ENCODE data around the gene MRGPRG. TPM values are rescaled to one million over a fixed set of nuclear protein-coding genes. Genes with fewer than 3 reads are reported as not detected.
"Not testable (repeated sequence)": the region's sequence is repeated elsewhere in the genome, so short reads cannot be mapped to it uniquely, and the experiment has no call there.

MRGPRG gene, protein sequence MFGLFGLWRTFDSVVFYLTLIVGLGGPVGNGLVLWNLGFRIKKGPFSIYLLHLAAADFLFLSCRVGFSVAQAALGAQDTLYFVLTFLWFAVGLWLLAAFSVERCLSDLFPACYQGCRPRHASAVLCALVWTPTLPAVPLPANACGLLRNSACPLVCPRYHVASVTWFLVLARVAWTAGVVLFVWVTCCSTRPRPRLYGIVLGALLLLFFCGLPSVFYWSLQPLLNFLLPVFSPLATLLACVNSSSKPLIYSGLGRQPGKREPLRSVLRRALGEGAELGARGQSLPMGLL
- not detected for total RNA-seq
- not detected for total RNA-seq (2013)
- total RNA-seq: 0 to 0.06 (median 0) reads per million in 29 experiments

DNA sequence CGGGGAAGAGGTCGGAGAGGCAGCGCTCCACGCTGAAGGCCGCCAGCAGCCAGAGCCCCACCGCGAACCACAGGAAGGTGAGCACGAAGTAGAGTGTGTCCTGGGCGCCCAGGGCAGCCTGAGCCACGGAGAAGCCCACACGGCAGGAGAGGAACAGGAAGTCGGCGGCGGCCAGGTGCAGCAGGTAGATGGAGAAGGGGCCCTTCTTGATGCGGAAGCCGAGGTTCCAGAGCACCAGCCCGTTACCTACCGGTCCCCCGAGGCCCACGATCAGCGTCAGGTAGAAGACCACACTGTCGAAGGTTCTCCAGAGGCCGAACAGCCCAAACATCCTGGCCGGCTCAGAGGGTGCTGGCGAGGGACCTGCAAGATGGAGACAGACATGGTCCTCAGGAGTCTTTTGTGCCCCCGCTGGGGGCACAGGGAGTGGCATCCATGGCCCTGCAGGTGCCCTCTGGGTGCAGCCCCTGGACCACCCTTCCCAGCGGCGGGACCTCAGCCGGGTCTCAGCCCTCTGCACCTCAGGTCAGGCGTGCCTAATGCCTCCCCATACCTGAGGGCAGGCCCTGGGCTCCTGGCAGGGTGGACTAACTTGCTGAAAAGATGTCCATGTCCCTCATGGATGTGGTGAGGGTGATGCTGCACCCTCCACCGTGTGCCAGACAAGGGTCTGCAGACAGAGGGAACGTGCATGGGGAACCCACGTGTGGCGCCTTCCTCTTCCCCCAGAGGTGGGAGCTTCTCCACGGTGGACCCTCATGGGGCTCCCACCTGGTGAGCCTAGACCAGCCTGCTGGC lies at the start of gene MRGPRG:
TSS of gene MRGPRG (minus strand) at position 331 of the 798 bp plus-strand sequence. CDS start at position 331, 0 bp downstream.
- peaks cover 0 to 73% of the 10 kb centered on the region in 2 experiments for H3K27me3 ChIP-seq (replicated peaks in 1 of 2; ENCODE audit: control insufficient read depth in 2 of 2, extremely low read depth in 1 of 2, insufficient read depth in 2 of 2, low read length in 1 of 2)
- no peak within 1 kb of the TSS for H3K27ac ChIP-seq (ENCODE audit: low read length)
- no peaks in the 10 kb centered on the region for H3K9me3 ChIP-seq
- ChIA-PET CTCF (interaction anchor here in 1 of 2 donors (0.6 kb wide), 1 partner anchor 331 kb away, joined by 4 read pairs; no protein-coding TSS in a partner anchor), POLR2A (no interaction called here)
- H3K4me1 ChIP-seq (ENCODE audit: control insufficient read depth in 1 of 2, extremely low read depth in 1 of 2, insufficient read depth in 2 of 2, low read length in 2 of 2): peaks cover 0 to 15% of the 10 kb centered on the region in 2 experiments
- ATAC-seq (replicated peaks in 1 of 4): no peak
- H3K27me3 Mint-ChIP-seq: peaks cover 16 to 33% of the 10 kb centered on the region in 2 donors
- H3K4me3 Mint-ChIP-seq: no peak within 1 kb of the TSS
- H3K9me3 Mint-ChIP-seq: no peaks in the 10 kb centered on the region
- peak within 1 kb of the TSS in 1 of 2 donors; percentile 46 for H3K27ac Mint-ChIP-seq
- 78% methylated on average over 34 of the region's 35 CpGs for WGBS (ENCODE audit: insufficient coverage)
- H3K4me1 Mint-ChIP-seq: peaks cover 14 to 20% (median 15%) of the 10 kb centered on the region in 3 donors
- H3K36me3 Mint-ChIP-seq: no peaks in the 10 kb centered on the region
- no peaks in the 10 kb centered on the region for H3K36me3 ChIP-seq (ENCODE audit: control insufficient read depth in 2 of 2, extremely low read depth in 1 of 2, insufficient read depth in 1 of 2, low read length in 1 of 2)
- no peak within 1 kb of the TSS for H3K4me3 ChIP-seq (ENCODE audit: control insufficient read depth in 1 of 2, extremely low read depth in 1 of 2, low read length in 1 of 2)
- peak in 3 of 35 experiments; percentile 3 to 15 (median 7) for DNase-seq

DNA sequence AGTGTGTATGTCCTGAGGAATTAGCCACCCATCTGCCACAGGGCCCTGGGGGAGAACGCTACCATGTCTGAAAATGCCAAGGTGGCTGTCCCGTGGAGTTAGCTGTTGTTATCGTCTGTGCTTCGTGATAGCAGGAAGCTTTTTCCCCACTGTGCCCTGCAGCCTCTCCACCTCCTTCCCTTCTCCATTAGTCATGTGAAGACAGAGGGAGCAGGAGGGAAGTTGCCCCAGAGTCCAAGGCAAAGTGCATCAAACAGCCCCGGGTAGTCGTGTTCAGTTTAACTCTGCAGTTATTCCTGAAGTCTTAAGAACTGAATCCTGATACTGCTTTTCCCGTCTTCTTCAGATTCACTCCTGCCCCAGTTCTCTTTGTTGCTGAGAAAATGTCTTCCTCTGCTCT lies 43.9 kb upstream of the MRGPRG start:
- ATAC-seq (replicated peaks in 1 of 4); H3K4me1 Mint-ChIP-seq; H3K27ac Mint-ChIP-seq; H3K27me3 Mint-ChIP-seq; H3K4me3 Mint-ChIP-seq; H3K36me3 ChIP-seq (ENCODE audit: control insufficient read depth in 2 of 2, extremely low read depth in 1 of 2, insufficient read depth in 1 of 2, low read length in 1 of 2); H3K27me3 ChIP-seq (replicated peaks in 1 of 2; ENCODE audit: control insufficient read depth in 2 of 2, extremely low read depth in 1 of 2, insufficient read depth in 2 of 2, low read length in 1 of 2); CTCF ChIA-PET; DNase-seq; H3K4me1 ChIP-seq (ENCODE audit: control insufficient read depth in 1 of 2, extremely low read depth in 1 of 2, insufficient read depth in 2 of 2, low read length in 2 of 2); H3K9me3 ChIP-seq; H3K36me3 Mint-ChIP-seq; H3K4me3 ChIP-seq (ENCODE audit: control insufficient read depth in 1 of 2, extremely low read depth in 1 of 2, low read length in 1 of 2); H3K9me3 Mint-ChIP-seq; POLR2A ChIA-PET; H3K27ac ChIP-seq (ENCODE audit: low read length): not testable (repeated sequence)
- WGBS (ENCODE audit: insufficient coverage): no CpG with 5 or more reads among the region's 7 CpGs

DNA sequence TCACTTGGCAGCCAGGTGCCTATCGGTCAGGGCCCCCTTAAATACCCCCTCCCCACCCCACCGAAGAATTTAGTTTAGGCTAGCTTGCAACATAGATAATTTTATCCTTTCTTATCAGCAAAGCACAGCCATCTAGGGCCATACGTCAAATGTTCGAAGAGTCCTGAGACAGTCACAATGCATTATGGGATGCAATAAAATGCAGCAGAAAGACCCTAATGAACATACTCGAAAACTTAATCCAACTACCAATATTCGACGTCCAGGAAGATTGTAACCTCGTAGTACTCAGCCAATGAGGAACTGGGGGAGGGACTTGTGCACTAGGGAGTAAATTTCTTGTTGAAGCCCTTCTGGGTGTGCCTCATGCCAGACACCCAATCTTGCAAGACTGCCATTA lies 43.2 kb upstream of the MRGPRG start:
- H3K27ac ChIP-seq (ENCODE audit: low read length); DNase-seq; H3K36me3 ChIP-seq (ENCODE audit: control insufficient read depth in 2 of 2, extremely low read depth in 1 of 2, insufficient read depth in 1 of 2, low read length in 1 of 2); H3K4me1 Mint-ChIP-seq; H3K4me3 ChIP-seq (ENCODE audit: control insufficient read depth in 1 of 2, extremely low read depth in 1 of 2, low read length in 1 of 2); H3K27me3 ChIP-seq (replicated peaks in 1 of 2; ENCODE audit: control insufficient read depth in 2 of 2, extremely low read depth in 1 of 2, insufficient read depth in 2 of 2, low read length in 1 of 2); H3K9me3 ChIP-seq; H3K36me3 Mint-ChIP-seq; H3K4me3 Mint-ChIP-seq; CTCF ChIA-PET; H3K27me3 Mint-ChIP-seq; POLR2A ChIA-PET; H3K9me3 Mint-ChIP-seq; ATAC-seq (replicated peaks in 1 of 4); H3K27ac Mint-ChIP-seq; H3K4me1 ChIP-seq (ENCODE audit: control insufficient read depth in 1 of 2, extremely low read depth in 1 of 2, insufficient read depth in 2 of 2, low read length in 2 of 2): not testable (repeated sequence)
- WGBS (ENCODE audit: insufficient coverage): no CpG with 5 or more reads among the region's 8 CpGs

DNA sequence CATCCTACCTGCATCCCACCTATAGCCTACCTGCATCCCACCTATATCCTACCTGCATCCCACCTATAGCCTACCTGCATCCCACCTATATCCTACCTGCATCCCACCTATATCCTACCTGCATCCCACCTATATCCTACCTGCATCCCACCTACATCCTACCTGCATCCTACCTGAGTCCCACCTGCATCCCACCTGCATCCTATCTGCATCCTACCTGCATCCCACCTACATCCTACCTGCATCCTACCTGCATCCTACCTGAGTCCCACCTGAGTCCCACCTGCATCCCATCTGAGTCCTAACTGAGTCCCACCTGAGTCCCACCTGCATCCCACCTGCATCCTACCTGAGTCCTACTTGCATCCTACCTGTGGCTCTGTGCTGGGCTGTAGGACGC lies 38.9 kb upstream of the MRGPRG start:
- no CpG with 5 or more reads among the region's 1 CpG for WGBS (ENCODE audit: insufficient coverage)
- H3K27ac Mint-ChIP-seq; H3K4me3 ChIP-seq (ENCODE audit: control insufficient read depth in 1 of 2, extremely low read depth in 1 of 2, low read length in 1 of 2); DNase-seq; H3K36me3 ChIP-seq (ENCODE audit: control insufficient read depth in 2 of 2, extremely low read depth in 1 of 2, insufficient read depth in 1 of 2, low read length in 1 of 2); H3K27me3 Mint-ChIP-seq; H3K27me3 ChIP-seq (replicated peaks in 1 of 2; ENCODE audit: control insufficient read depth in 2 of 2, extremely low read depth in 1 of 2, insufficient read depth in 2 of 2, low read length in 1 of 2); H3K4me3 Mint-ChIP-seq; H3K9me3 Mint-ChIP-seq; CTCF ChIA-PET; H3K4me1 Mint-ChIP-seq; H3K27ac ChIP-seq (ENCODE audit: low read length); ATAC-seq (replicated peaks in 1 of 4); H3K4me1 ChIP-seq (ENCODE audit: control insufficient read depth in 1 of 2, extremely low read depth in 1 of 2, insufficient read depth in 2 of 2, low read length in 2 of 2); POLR2A ChIA-PET; H3K36me3 Mint-ChIP-seq; H3K9me3 ChIP-seq: not testable (repeated sequence)

DNA sequence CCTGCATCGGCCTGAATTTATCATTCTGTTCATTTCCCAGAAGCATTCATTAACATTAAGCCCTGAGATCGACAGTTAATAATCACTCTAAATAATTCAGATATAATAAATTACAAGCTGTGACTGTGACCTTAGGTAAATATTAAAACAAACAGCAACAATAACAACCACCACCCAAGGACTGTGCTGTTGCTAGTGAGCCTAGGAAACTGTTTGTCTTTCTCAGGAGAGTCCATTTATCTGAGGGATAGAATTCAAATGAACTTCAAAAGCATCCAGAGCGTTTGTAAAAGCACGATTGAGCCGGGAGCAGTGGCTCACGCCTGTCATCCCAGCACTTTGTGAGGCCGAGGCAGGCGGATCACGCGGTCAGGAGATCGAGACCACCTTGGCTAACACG lies 36.6 kb upstream of the MRGPRG start:
- H3K4me3 ChIP-seq (ENCODE audit: control insufficient read depth in 1 of 2, extremely low read depth in 1 of 2, low read length in 1 of 2); H3K27me3 ChIP-seq (replicated peaks in 1 of 2; ENCODE audit: control insufficient read depth in 2 of 2, extremely low read depth in 1 of 2, insufficient read depth in 2 of 2, low read length in 1 of 2); H3K4me1 Mint-ChIP-seq; POLR2A ChIA-PET; H3K27ac ChIP-seq (ENCODE audit: low read length); DNase-seq; H3K9me3 ChIP-seq; CTCF ChIA-PET; H3K27me3 Mint-ChIP-seq; H3K9me3 Mint-ChIP-seq; H3K4me3 Mint-ChIP-seq; H3K4me1 ChIP-seq (ENCODE audit: control insufficient read depth in 1 of 2, extremely low read depth in 1 of 2, insufficient read depth in 2 of 2, low read length in 2 of 2); ATAC-seq (replicated peaks in 1 of 4); H3K36me3 Mint-ChIP-seq; H3K27ac Mint-ChIP-seq; H3K36me3 ChIP-seq (ENCODE audit: control insufficient read depth in 2 of 2, extremely low read depth in 1 of 2, insufficient read depth in 1 of 2, low read length in 1 of 2): not testable (repeated sequence)
- no CpG with 5 or more reads among the region's 12 CpGs for WGBS (ENCODE audit: insufficient coverage)

DNA sequence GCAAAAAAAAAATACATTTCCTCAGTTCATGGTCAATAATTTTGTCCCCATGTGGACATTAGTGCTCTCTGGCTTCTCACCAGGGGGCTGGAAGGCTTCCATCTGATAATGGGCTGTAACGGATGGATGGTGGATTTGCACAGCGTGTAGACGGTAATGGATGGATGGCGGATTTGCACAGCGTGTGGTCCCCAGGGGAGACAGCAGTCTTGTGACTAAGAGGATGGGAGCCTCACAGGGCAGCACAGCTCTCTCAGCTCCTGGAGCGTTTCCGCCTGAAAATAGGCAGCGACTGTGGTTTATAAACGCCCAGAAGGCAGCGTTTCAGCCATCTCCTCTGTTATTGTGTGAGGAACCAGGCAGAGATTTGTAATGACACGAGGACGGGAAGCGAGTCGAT lies 36.2 kb upstream of the MRGPRG start:
- H3K27ac ChIP-seq (ENCODE audit: low read length); H3K36me3 ChIP-seq (ENCODE audit: control insufficient read depth in 2 of 2, extremely low read depth in 1 of 2, insufficient read depth in 1 of 2, low read length in 1 of 2); H3K4me1 ChIP-seq (ENCODE audit: control insufficient read depth in 1 of 2, extremely low read depth in 1 of 2, insufficient read depth in 2 of 2, low read length in 2 of 2); DNase-seq; H3K27me3 ChIP-seq (replicated peaks in 1 of 2; ENCODE audit: control insufficient read depth in 2 of 2, extremely low read depth in 1 of 2, insufficient read depth in 2 of 2, low read length in 1 of 2); H3K9me3 Mint-ChIP-seq; POLR2A ChIA-PET; CTCF ChIA-PET; H3K4me3 ChIP-seq (ENCODE audit: control insufficient read depth in 1 of 2, extremely low read depth in 1 of 2, low read length in 1 of 2); H3K27ac Mint-ChIP-seq; H3K9me3 ChIP-seq; H3K4me1 Mint-ChIP-seq; H3K4me3 Mint-ChIP-seq; ATAC-seq (replicated peaks in 1 of 4); H3K36me3 Mint-ChIP-seq; H3K27me3 Mint-ChIP-seq: not testable (repeated sequence)
- no CpG with 5 or more reads among the region's 14 CpGs for WGBS (ENCODE audit: insufficient coverage)

Data from T-cell (primary cell).